HUES64 (cell line): Measurements from ENCODE around the gene DDI2.

Source experiments
- H3K27ac ChIP-seq: 2 replicates; pipeline ENCODE4 v1.7.0; 2013; ENCODE audit warnings: low read depth, low read length, inconsistent platforms
- H3K27me3 ChIP-seq: 2 replicates; pipeline ENCODE4 v1.6.1; 2013; ENCODE audit warnings: mild to moderate bottlenecking, low read length; ENCODE audit not compliant: insufficient read depth
- H3K36me3 ChIP-seq: 2 replicates; pipeline ENCODE4 v1.6.1; 2013; ENCODE audit warnings: mild to moderate bottlenecking, low read length; ENCODE audit not compliant: insufficient read depth
- H3K4me1 ChIP-seq: 2 replicates; pipeline ENCODE4 v1.6.1; 2013; ENCODE audit warnings: mild to moderate bottlenecking, low read length, moderate library complexity; ENCODE audit not compliant: insufficient read depth
- H3K4me3 ChIP-seq: 2 replicates; pipeline ENCODE4 v1.5.1; 2013; ENCODE audit warnings: mild to moderate bottlenecking, low read length, moderate library complexity
- H3K9ac ChIP-seq: 2 replicates; pipeline ENCODE4 v1.6.1; 2013; ENCODE audit warnings: mild to moderate bottlenecking, low read depth, low read length
- H3K9me3 ChIP-seq: 2 replicates; pipeline ENCODE4 v1.6.1; 2013; ENCODE audit warnings: low read depth, low read length; ENCODE audit not compliant: insufficient read depth
- WGBS: fragments of 150-250, 120-280 bp; methylation state at CpG from one replicate; pipeline ENCODE4 v1.1.7; 2013; ENCODE audit warnings: missing lambda C conversion rate; 5-methylcytosine and 5-hydroxymethylcytosine counted together

DDI2 gene

DNA sequence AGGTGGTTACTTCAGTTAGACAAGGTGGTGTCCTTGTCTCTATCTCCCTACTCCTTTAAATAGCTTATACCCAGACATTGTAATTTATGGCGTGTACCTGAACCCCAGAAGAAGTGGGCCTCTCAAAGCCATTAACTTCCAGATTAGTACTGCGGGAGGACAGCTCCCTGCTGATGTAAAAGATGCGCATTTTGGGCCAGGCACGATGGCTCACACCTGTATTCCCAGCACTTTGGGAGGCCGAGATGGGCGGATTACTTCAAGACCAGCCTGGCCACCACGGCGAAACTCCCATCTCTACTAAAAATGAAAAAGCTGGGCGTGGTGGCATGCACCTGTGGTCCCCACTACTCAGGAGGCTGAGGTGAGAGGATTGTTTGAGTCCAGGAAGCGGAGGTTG is 51.8 kb downstream of the DDI2 start:
- WGBS, result 78% methylated on average over 10 of the region's 10 CpGs
- Histone ChIP-seq H3K4me3 (no peak overlapping the region), H3K4me1 (peaks cover 7% of the 10 kb centered on the region; the same call in 1 of the 2 replicates)

DNA sequence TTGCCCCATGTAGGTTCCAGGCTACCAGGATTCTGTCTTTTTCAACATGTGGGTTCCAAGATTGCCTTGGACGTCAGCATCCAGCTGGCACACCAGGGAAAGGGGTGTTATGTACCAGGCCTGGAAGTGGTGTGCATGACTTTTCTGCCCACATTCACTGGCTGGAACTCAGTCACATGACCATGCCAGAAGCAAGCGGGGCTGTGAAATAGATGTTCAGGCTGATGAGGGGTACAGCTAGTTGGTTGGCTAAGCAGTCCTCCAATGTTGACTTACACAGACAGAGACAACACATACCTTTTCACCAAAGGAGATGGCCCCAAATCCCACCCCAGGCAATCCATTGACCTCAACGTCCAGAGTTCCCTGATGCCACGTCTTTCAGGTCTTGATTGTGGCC is 52.6 kb downstream of the DDI2 start:
- Histone ChIP-seq H3K36me3 (no peaks in the 10 kb centered on the region), H3K27ac (no peak overlapping the region), H3K9ac (no peak overlapping the region), H3K9me3 (no peaks in the 10 kb centered on the region), H3K4me1 (peaks cover 7% of the 10 kb centered on the region; the same call in 1 of the 2 replicates), H3K27me3 (no peaks in the 10 kb centered on the region), H3K4me3 (no peak overlapping the region)
- WGBS, result 86% methylated on average over 3 of the region's 4 CpGs

More for the DNA sequence above, 51.8 kb downstream of the DDI2 start:
- no peaks in the 10 kb centered on the region for H3K36me3 ChIP-seq
- no peak overlapping the region for H3K9ac ChIP-seq
- H3K9me3 ChIP-seq, result no peaks in the 10 kb centered on the region
- H3K27me3 ChIP-seq, result no peaks in the 10 kb centered on the region
- no peak overlapping the region for H3K27ac ChIP-seq

DNA sequence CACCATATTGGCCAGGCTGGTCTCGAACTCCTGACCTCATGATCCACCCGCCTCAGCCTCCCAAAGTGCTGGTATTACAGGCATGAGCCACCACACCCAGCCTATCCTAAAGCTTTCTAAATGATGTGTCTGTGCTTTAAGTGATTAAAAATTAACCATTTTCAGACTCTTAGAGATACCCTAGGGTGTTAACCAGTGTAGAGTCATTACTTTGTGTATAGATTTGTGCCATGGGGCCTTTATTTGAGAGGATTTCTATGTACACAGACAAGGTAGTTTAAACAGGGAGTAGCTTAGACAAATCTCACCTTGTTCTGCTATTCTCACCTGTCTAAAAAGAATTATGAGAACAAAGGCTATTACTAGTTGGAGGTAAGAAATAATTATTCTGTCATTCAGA is 54.2 kb downstream of the DDI2 start:
- WGBS, result 91% methylated on average over 2 of the region's 2 CpGs

DNA sequence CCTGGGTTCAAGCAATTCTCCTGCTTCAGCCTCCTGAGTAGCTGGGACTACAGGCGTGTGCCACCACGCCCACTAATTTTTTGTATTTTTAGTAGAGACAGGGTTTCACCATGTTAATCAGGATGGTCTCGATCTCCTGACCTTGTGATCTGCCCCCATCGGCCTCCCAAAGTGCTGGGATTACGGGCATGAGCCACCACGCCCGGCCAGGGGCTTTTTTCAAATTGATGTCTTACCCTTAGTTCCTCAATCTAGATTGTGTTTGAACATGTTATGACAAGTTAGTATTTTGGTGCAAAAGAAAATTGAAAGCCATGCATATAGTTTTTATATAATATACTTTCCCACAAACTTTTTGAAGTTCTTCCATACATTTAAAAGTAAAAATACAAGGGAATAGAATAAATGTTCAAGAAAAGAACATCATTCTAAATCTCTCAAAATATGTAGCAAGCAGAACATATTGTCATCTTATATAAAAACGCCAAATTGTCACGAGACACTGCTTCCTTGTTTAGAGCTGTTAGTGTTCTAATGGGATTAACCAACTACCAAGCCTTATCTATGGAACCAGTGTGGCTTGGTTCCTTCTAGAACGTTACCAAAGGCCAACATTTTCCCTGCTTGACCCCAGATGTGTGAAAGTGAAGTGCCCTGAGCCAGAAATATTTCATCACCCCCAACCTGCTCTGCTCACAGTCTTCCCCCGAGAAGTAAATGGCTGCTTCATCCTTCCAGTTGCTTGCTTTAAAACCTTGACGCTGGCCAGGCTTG is 57.3 kb downstream of the DDI2 start:
- 83% methylated on average over 12 of the region's 12 CpGs for WGBS
- no peak overlapping the region for H3K9ac ChIP-seq
- H3K27me3 ChIP-seq, result no peaks in the 10 kb centered on the region
- H3K27ac ChIP-seq, result no peak overlapping the region
- no peak overlapping the region for H3K4me3 ChIP-seq
- no peaks in the 10 kb centered on the region for H3K4me1 ChIP-seq
- peaks cover 8% of the 10 kb centered on the region; the same call in 1 of the 2 replicates for H3K9me3 ChIP-seq
- no peaks in the 10 kb centered on the region for H3K36me3 ChIP-seq

More for the DNA sequence above, 54.2 kb downstream of the DDI2 start:
- H3K36me3 ChIP-seq, result no peaks in the 10 kb centered on the region
- H3K27me3 ChIP-seq, result no peaks in the 10 kb centered on the region
- no peaks in the 10 kb centered on the region for H3K9me3 ChIP-seq
- H3K27ac ChIP-seq, result no peak overlapping the region
- no peak overlapping the region for H3K9ac ChIP-seq
- H3K4me1 ChIP-seq, result peaks cover 7% of the 10 kb centered on the region; the same call in 1 of the 2 replicates
- H3K4me3 ChIP-seq, result no peak overlapping the region

DNA sequence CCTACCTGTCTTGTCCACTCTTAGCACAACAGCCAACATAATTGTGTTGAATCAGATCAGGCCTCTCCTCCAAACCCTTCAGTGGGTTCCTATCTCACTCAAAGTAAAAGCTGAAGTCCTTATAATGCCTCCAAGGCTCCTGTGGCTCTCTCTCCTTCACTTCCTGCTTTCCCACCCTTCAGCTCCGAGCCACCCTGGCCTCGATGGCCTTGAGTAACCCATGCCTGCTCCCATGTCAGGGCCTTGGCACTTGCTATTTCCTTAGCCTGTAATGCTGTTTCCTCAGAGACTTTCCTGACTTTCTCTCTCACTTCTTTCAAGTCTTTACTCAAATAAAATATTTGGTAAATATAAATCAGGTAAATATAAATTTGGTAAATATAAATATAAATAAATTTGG is 58.8 kb downstream of the DDI2 start:
- Histone ChIP-seq H3K9ac (no peak overlapping the region), H3K4me3 (no peak overlapping the region), H3K9me3 (peaks cover 8% of the 10 kb centered on the region; the same call in 1 of the 2 replicates), H3K4me1 (no peaks in the 10 kb centered on the region), H3K27ac (no peak overlapping the region), H3K36me3 (no peaks in the 10 kb centered on the region), H3K27me3 (no peaks in the 10 kb centered on the region)
- WGBS, result 84% methylated on average over 2 of the region's 2 CpGs

DNA sequence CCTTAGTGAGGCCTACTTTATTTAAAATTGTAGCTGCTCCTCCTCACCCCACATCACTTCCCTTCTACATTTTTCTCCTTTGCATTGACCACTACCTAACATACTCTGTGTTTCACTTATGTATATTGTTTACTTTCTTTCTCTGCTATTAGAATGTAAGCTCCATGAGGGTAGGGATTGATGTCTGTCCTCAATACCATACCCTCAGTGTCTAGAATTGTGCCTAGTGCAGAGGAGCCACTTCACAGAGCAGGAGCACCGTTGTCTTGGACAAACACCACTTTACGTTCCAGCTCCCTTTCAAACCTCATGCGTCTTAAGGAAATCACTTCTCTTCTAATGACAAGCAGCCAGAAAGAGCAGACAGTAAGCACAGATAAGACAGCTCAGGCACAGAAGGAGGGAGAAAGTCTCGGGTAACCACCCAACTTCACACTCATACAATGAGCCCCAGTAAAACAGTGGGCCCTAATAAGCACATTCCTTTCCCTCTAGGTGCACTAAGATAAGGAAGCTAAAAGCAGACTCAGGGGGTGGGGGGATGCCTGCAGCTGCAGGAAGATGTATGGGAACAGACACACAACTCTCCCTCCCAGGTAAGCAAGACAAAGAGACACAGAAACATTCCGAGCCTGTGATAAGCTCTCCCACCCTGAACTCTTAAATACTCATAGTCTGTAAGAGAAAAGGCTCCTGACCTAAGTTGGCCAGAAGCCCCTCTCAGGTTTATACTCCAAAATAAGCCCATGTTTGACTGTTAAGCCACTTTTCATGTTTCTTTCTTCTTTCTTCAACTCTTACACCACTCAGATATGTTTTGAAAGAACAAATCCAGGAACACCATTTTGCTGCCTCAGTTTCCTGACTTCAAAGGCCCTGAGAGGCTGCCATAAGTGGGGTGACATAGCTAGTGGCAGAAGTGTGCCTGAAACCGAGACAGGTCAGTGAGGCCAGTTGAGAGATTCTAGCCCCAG is 59.7 kb downstream of the DDI2 start:
- Histone ChIP-seq H3K27ac (no peak overlapping the region), H3K9me3 (peaks cover 8% of the 10 kb centered on the region; the same call in 1 of the 2 replicates)
- 89% methylated on average over 5 of the region's 6 CpGs for WGBS

DNA sequence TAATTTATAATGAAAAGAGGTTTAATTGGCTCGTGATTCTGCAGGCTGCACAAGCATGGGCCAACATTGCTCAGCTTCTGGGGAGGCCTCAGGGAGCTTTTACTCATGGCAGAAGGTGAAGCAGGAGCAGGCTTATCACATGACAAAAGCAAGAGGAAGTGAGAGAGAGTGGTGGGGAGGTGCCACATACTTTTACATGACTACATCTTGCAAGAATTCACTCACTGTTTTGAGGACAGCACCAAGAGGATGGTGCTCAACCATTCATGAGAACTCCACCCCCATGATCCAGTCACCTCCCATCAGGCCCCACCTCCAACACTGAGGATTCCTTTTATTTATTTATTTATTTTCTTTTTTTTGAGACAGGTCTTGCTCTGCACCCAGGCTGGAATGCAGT is 61.3 kb downstream of the DDI2 start:
- WGBS, result 96% methylated on average over 1 of the region's 1 CpG
- Histone ChIP-seq H3K36me3 (no peaks in the 10 kb centered on the region), H3K27me3 (no peaks in the 10 kb centered on the region), H3K9me3 (peaks cover 8% of the 10 kb centered on the region; the same call in 1 of the 2 replicates), H3K9ac (no peak overlapping the region), H3K27ac (no peak overlapping the region), H3K4me1 (no peaks in the 10 kb centered on the region), H3K4me3 (no peak overlapping the region)

More for the DNA sequence above, 59.7 kb downstream of the DDI2 start:
- H3K9ac ChIP-seq, result no peak overlapping the region
- H3K4me3 ChIP-seq, result no peak overlapping the region
- H3K27me3 ChIP-seq, result no peaks in the 10 kb centered on the region
- no peaks in the 10 kb centered on the region for H3K4me1 ChIP-seq
- no peaks in the 10 kb centered on the region for H3K36me3 ChIP-seq

DNA sequence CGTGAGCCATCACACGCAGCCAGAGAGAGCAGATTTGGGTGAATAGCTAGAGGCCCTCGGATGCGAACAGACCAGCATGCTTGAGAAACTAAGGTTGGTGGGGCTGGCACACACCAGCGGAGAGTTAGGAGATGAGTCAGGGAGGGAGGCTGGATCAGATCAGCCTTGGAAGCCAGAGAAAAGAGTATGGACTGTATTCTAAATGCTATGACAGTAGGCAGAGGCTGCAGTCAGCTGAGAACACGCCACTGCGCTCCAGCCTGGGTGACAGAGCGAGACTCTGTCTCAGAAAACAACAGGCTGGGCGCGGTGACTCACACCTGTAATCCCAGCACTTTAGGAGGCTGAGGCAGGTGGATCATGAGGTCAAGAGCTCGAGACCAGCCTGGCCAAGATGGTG is 62.9 kb downstream of the DDI2 start:
- Histone ChIP-seq H3K4me1 (no peaks in the 10 kb centered on the region), H3K4me3 (no peak overlapping the region), H3K9ac (no peak overlapping the region), H3K36me3 (no peaks in the 10 kb centered on the region), H3K9me3 (peaks cover 8% of the 10 kb centered on the region; the same call in 1 of the 2 replicates), H3K27me3 (no peaks in the 10 kb centered on the region), H3K27ac (no peak overlapping the region)
- 93% methylated on average over 11 of the region's 11 CpGs for WGBS

DNA sequence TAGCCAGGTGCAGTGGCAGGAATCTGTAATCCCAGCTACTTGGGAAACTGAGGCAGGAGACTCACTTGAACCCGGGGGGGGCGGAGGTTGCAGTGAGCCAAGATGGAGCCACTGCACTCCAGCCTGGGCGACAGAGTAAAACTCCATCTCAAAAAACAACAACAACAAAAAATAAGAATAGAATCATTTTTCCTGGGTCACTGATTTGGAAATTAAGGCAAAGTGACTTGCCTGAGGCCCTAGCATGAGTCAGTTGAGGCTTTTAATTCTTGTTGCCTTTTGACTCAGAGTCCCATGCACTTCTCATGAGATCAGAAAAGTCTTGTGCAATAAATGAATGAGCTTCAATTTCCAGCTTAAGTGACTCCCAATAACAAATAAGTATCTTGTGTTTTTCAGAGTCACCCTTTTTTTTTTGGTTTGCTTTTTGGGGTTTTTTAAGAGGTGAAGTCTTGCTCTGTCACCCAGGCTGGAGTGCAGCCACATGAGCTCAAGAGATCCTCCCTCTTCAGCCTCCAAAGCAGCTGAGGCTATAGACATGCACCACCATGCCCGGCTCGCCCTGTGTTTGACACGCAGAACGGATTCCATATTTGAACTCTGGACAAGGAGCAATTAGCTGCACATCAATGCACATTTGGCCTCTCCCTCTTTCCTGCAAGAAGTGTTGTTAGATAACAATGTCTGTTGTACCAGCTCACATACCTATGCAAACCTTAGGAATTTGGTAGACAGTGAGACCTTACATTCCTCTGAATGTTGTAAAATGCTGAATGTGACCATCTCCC is 63.5 kb downstream of the DDI2 start:
- no peak overlapping the region for H3K9ac ChIP-seq
- H3K36me3 ChIP-seq, result no peaks in the 10 kb centered on the region
- no peaks in the 10 kb centered on the region for H3K27me3 ChIP-seq
- peaks cover 8% of the 10 kb centered on the region; the same call in 1 of the 2 replicates for H3K9me3 ChIP-seq
- H3K4me1 ChIP-seq, result peaks cover 6% of the 10 kb centered on the region; the same call in 1 of the 2 replicates
- no peak overlapping the region for H3K4me3 ChIP-seq
- 82% methylated on average over 7 of the region's 7 CpGs for WGBS
- no peak overlapping the region for H3K27ac ChIP-seq

DNA sequence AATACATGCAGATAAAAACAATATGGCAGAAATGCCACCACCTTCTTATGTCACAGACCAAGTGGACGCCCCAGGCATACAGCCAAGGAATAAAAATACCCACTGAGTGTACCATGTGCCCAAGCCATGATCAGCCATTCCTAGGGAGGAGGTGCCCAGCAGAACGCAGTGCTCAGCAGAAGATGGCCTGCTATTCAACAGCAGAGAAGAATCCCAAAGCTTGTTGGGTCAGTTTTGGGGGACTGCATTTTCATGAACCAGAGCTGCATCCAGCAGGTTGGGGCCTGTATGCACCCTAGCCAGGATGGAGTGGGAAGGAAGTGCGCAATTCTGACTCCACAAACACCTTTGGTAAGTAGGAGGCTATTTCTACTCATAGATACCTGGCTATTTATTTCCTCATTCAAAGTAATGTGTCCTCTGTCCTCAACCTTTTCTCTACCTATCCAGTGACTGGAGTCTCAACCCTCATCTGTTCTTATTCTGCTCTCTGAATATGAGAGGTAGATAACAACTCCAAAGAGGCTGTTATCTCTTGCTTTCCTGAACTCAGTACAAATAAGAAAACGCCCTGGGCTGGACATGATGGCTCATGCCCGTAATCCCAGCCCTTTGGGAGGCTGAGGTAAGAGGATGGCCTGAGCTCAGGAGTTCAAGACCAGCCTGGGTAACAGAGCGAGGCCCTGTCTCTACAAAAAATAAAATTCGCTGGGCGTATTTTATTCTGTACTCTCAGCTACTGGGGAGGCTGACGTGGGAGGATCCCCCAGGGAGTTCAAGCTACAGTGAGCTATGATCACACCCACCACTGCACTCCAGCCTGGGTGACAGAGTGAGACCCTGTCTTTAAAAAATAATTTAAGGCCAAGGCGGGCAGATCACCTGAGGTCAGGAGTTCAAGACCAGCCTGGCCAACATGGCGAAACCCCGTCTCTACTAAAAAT is 64.4 kb downstream of the DDI2 start:
- Histone ChIP-seq H3K9ac (no peak overlapping the region), H3K9me3 (peaks cover 8% of the 10 kb centered on the region; the same call in 1 of the 2 replicates), H3K27ac (no peak overlapping the region), H3K4me3 (no peak overlapping the region), H3K4me1 (peaks cover 7% of the 10 kb centered on the region; the same call in 1 of the 2 replicates), H3K27me3 (no peaks in the 10 kb centered on the region), H3K36me3 (no peaks in the 10 kb centered on the region)
- WGBS, result 95% methylated on average over 9 of the region's 12 CpGs
